Measurements from ENCODE around the gene PM20D1.

Gene PM20D1

GRCh38 chr1:205822397-205822796 is 27.5 kb downstream of the PM20D1 start:
- no peaks in the 10 kb centered on the region for H3K36me3 Mint-ChIP-seq
- no peak overlapping the region for H3K27ac Mint-ChIP-seq
- no peak for DNase-seq (ENCODE audit: low spot score in 2 of 2)
- ATAC-seq, result no peak
- H3K4me3 Mint-ChIP-seq, result no peak overlapping the region
- peaks cover 29% of the 10 kb centered on the region for H3K4me1 Mint-ChIP-seq
- no peaks in the 10 kb centered on the region for H3K9me3 Mint-ChIP-seq

- no peak overlapping the region for H3K4me3 Mint-ChIP-seq
- DNase-seq (ENCODE audit: low spot score in 2 of 2) (no peak), ATAC-seq (no peak)
- H3K27ac Mint-ChIP-seq, result no peak overlapping the region
- H3K4me1 Mint-ChIP-seq, result peaks cover 25% of the 10 kb centered on the region
- no peaks in the 10 kb centered on the region for H3K9me3 Mint-ChIP-seq
- no peaks in the 10 kb centered on the region for H3K36me3 Mint-ChIP-seq
Observed at GRCh38 chr1:205817988-205818387, 31.9 kb downstream of the PM20D1 start.

- H3K36me3 Mint-ChIP-seq, result peaks cover 2% of the 10 kb centered on the region
- H3K9me3 Mint-ChIP-seq, result no peaks in the 10 kb centered on the region
- no peak overlapping the region for H3K4me3 Mint-ChIP-seq
- ATAC-seq (no peak), DNase-seq (ENCODE audit: low spot score in 2 of 2) (no peak)
- no peak overlapping the region for H3K27ac Mint-ChIP-seq
- peaks cover 22% of the 10 kb centered on the region for H3K4me1 Mint-ChIP-seq
Observed at GRCh38 chr1:205817364-205817763, 32.6 kb downstream of the PM20D1 start.

- no peaks in the 10 kb centered on the region for H3K9me3 Mint-ChIP-seq
- H3K27ac Mint-ChIP-seq, result peak overlapping the region; percentile 92
- H3K36me3 Mint-ChIP-seq, result peaks cover 24% of the 10 kb centered on the region
- H3K4me3 Mint-ChIP-seq, result peak overlapping the region; percentile 95
- peaks cover 57% of the 10 kb centered on the region for H3K4me1 Mint-ChIP-seq
- no peak for ATAC-seq
- peak in 1 of 2 donors; percentile 17 for DNase-seq (ENCODE audit: low spot score in 2 of 2)
Observed at GRCh38 chr1:205813755-205814058, 36.2 kb downstream of the PM20D1 start.

- peak; percentile 94 for ATAC-seq
- peak; percentile 75 to 92 for DNase-seq (ENCODE audit: low spot score in 2 of 2)
- H3K4me1 Mint-ChIP-seq, result peaks cover 62% of the 10 kb centered on the region
- peak within 1 kb of the TSS; percentile 92 for H3K27ac Mint-ChIP-seq
- H3K36me3 Mint-ChIP-seq, result peaks cover 26% of the 10 kb centered on the region
- peak within 1 kb of the TSS; percentile 95 for H3K4me3 Mint-ChIP-seq
- no peaks in the 10 kb centered on the region for H3K9me3 Mint-ChIP-seq
Observed at GRCh38 chr1:205812878-205813754, 36.8 kb downstream of the PM20D1 start, which contains the start of gene SLC41A1. Gene SLC41A1 (minus strand): TSS chr1:205813198. CDS start chr1:205810441, 2,757 bp downstream.

GRCh38 chr1:205812271-205812877 is 37.6 kb downstream of the PM20D1 start:
- peak; percentile 24 to 71 for DNase-seq (ENCODE audit: low spot score in 2 of 2)
- Mint-ChIP-seq H3K4me3 (peak overlapping the region; percentile 95), H3K9me3 (no peaks in the 10 kb centered on the region), H3K27ac (peak overlapping the region; percentile 92), H3K4me1 (peaks cover 66% of the 10 kb centered on the region), H3K36me3 (peaks cover 34% of the 10 kb centered on the region)
- ATAC-seq, result peak; percentile 32

GRCh38 chr1:205811660-205812059 is 38.3 kb downstream of the PM20D1 start:
- Mint-ChIP-seq H3K27ac (peak overlapping the region; percentile 92), H3K4me1 (peaks cover 73% of the 10 kb centered on the region), H3K36me3 (peaks cover 38% of the 10 kb centered on the region), H3K9me3 (no peaks in the 10 kb centered on the region), H3K4me3 (peak overlapping the region; percentile 95)
- ATAC-seq (no peak), DNase-seq (ENCODE audit: low spot score in 2 of 2) (no peak)

- DNase-seq (ENCODE audit: low spot score in 2 of 2), result no peak
- Mint-ChIP-seq H3K9me3 (no peaks in the 10 kb centered on the region), H3K4me3 (peak overlapping the region; percentile 95), H3K36me3 (peaks cover 38% of the 10 kb centered on the region), H3K4me1 (peaks cover 84% of the 10 kb centered on the region), H3K27ac (peak overlapping the region; percentile 92)
- ATAC-seq, result no peak
Observed at GRCh38 chr1:205810448-205811157, 39.3 kb downstream of the PM20D1 start.

GRCh38 chr1:205809942-205810345 is 40.0 kb downstream of the PM20D1 start:
- Mint-ChIP-seq H3K4me1 (peaks cover 89% of the 10 kb centered on the region), H3K27ac (peak overlapping the region; percentile 92), H3K9me3 (no peaks in the 10 kb centered on the region), H3K36me3 (peaks cover 40% of the 10 kb centered on the region), H3K4me3 (peak overlapping the region; percentile 18)
- ATAC-seq (no peak), DNase-seq (ENCODE audit: low spot score in 2 of 2) (no peak)

- peaks cover 45% of the 10 kb centered on the region for H3K36me3 Mint-ChIP-seq
- H3K9me3 Mint-ChIP-seq, result no peaks in the 10 kb centered on the region
- H3K27ac Mint-ChIP-seq, result no peak overlapping the region
- ATAC-seq, result no peak
- H3K4me3 Mint-ChIP-seq, result peak overlapping the region; percentile 18
- peaks cover 89% of the 10 kb centered on the region for H3K4me1 Mint-ChIP-seq
- no peak for DNase-seq (ENCODE audit: low spot score in 2 of 2)
Observed at GRCh38 chr1:205809469-205809868, 40.5 kb downstream of the PM20D1 start.

GRCh38 chr1:205805082-205805711 is 44.7 kb downstream of the PM20D1 start:
- Mint-ChIP-seq H3K4me3 (peak overlapping the region; percentile 63), H3K27ac (peak overlapping the region; percentile 92), H3K4me1 (peaks cover 68% of the 10 kb centered on the region), H3K36me3 (peaks cover 44% of the 10 kb centered on the region), H3K9me3 (no peaks in the 10 kb centered on the region)
- peak in 1 of 2 donors; percentile 65 for DNase-seq (ENCODE audit: low spot score in 2 of 2)
- ATAC-seq, result peak; percentile 69

GRCh38 chr1:205804605-205805004 is 45.3 kb downstream of the PM20D1 start:
- no peak for DNase-seq (ENCODE audit: low spot score in 2 of 2)
- H3K27ac Mint-ChIP-seq, result peak overlapping the region; percentile 92

GRCh38 chr1:205803986-205804385 is 45.9 kb downstream of the PM20D1 start:
- ATAC-seq (no peak), DNase-seq (ENCODE audit: low spot score in 2 of 2) (no peak)
- Mint-ChIP-seq H3K27ac (peak overlapping the region; percentile 92), H3K9me3 (no peaks in the 10 kb centered on the region), H3K4me3 (no peak overlapping the region), H3K36me3 (peaks cover 32% of the 10 kb centered on the region), H3K4me1 (peaks cover 55% of the 10 kb centered on the region)

More at GRCh38 chr1:205804605-205805004, 45.3 kb downstream of the PM20D1 start:
- Mint-ChIP-seq H3K4me1 (peaks cover 62% of the 10 kb centered on the region), H3K9me3 (no peaks in the 10 kb centered on the region), H3K36me3 (peaks cover 38% of the 10 kb centered on the region), H3K4me3 (peak overlapping the region; percentile 63)
- no peak for ATAC-seq

- Mint-ChIP-seq H3K4me1 (peaks cover 40% of the 10 kb centered on the region), H3K27ac (no peak overlapping the region), H3K9me3 (no peaks in the 10 kb centered on the region), H3K4me3 (no peak overlapping the region), H3K36me3 (peaks cover 37% of the 10 kb centered on the region)
- ATAC-seq, result no peak
- DNase-seq (ENCODE audit: low spot score in 2 of 2), result no peak
Observed at GRCh38 chr1:205802060-205802459, 47.9 kb downstream of the PM20D1 start.
